Hematopoietic multipotent progenitor cell treated with erythropoietin and hydrocortisone succinate and interleukin-3 and kit ligand, for 6 days (in vitro differentiated cells): Measurements from ENCODE around the gene PRR13.
"Not testable (repeated sequence)": the region's sequence is repeated elsewhere in the genome, so short reads cannot be mapped to it uniquely, and the experiment has no call there.

ENCODE experiments used
- DNase-seq: peaks from one replicate; pipeline ENCODE4 v3.0.0-alpha.2; 2015

Gene PRR13

DNA sequence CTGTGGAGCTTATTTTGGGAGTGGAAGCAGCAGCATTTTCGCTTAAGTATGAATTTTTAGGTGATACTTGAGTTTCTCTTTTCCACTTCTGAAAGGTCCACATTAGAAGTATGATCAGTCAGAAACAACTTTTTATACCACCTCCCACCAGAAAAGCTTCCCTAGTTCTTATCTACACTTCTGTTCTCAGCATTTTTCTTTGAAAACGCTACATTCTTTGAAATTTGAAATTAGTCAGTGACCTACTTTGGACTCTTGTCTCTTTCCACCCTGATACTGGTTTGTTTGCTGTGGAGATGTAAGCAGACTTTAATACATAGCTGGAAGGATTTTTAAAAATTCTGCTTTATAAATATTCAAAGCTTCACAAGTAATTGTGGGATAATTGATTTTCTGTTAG lies 32.5 kb downstream of the PRR13 start:
- no peak for DNase-seq

DNA sequence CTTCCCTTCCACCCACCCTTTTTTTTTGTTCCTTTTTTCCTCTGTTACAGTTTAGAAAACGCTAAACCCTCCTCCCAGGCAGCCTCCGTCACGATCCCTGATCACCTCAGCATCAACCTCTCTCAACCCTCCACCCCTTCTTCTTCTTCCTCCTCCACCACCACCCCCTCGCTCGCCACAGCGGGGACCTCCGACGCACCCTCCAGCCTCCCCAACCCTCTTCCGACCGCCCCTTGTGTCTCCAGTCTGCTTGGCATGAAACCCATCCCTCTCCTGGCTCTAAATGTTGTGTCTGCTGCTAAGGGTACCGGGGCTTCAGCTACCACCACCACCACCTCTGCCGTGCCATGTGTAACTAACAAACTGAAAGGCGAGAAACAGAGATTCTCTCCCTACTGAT lies 33.3 kb downstream of the PRR13 start:
- no peak for DNase-seq

DNA sequence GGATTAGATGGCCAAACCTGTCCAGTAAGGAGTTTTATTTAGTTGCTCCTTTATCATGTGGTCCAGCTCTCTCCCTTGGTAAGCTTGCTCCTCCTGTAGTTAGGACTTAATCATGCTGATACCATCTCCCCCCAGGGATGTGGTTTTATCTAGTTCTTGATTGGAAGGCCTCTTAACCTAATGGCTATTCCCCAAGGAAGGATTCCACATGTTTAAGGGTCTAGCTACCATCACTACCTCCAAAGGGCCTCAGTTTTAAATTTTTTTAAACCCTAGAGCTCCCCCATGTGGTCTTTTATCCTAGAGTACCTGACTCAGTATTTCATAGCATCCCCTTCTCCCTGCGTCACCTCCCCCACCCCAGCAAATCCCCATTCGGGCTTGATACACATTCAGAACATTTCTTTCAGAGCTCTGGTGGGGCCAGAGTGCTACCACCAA lies 35.3 kb downstream of the PRR13 start:
- DNase-seq, result peak; percentile 50

DNA sequence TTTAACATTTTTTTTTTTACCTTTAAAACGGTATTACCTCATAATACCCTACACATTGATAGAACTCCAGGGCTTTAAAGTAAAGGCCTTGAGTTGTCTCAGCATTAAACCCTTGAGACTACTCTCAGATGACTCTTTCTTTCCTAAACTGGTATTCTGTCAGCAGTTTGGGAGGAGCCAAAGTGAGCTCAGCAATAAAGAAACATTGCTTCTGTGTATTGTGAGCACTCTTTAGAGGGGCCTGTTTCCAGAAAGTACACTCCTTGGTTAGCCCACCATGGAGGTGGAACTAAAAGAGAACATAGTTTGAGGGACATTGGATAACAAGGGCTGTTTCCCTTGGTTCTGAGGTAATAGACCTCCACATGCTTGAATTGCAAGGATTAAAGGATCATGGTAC lies 37.3 kb downstream of the PRR13 start:
- DNase-seq, result no peak

DNA sequence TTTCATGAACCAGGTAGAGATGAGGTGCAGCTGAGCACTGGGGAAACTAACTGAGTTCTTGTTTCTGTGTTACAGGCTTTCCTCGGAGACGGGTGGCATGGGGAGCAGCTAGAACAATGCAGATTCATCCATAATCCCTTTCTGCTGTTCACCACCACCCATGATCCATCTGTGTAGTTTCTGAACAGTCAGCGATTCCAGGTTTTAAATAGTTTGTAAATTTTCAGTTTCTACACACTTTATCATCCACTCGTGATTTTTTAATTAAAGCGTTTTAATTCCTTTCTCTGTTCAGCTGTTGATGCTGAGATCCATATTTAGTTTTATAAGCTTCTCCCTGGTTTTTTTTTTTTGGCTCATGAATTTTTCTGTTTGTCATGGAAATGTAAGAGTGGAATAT lies 37.8 kb downstream of the PRR13 start:
- no peak for DNase-seq

DNA sequence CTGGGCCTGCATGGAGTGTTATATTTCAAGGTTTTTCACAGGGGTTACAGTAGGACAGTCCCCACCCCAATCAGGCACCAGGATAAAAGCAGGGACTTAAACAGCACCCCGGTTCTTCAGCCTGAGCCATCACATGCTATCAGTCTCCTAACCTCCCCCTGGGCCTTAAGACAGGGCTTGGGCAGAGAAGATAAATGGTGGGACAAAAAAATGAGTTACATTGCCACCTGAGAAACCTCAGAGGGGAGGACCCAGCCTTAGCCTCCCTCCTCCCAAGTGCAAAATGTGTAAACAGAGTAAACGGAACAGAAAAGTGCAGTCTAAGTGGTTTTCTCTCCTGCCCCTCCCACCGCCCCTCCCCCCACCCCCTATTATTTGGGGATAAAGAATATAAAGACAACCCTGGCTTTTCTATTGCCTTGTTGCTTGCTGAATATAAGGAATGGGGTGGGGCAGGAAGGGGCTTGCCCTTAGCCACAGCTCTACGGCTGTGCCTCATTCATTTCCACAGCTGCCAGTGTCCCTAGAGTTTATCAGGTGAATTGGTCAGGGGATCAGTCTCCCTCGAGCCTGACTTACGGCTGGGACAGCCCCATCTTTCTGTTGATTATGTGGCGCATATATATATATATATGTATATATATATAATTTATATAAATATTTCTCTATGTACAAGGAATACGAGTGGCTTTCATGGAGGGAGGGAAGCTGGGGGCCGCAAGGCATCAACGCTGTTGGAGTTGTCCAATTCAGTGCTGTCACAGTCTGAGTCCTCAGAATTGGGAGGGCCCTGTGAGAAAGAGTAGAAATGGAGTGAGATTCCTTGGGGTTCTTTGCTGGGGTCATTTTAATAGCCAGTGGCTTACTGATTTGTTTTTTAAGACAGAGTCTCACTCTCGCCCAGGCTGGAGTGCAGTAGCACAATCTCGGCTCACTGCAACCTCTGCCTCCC lies 39.2 kb downstream of the PRR13 start:
- no peak for DNase-seq

DNA sequence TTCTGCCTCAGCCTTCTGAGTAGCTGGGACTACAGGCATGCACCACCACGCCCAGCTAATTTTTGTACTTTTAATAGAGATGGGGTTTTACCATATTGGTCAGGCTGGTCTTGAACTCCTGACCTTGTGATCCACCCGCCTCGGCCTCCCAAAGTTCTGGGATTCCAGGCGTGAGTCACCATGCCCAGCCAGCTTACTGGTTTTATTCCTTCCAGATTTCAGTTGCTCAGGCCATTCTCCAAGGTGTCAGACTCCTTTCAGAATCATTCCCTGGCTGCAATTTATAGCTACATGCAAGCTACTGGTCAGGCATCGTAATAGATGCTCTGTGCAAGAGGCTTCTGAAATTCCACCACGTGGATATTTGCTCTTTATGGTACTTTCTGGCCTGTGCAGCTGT lies 39.9 kb downstream of the PRR13 start:
- DNase-seq, result not testable (repeated sequence)

DNA sequence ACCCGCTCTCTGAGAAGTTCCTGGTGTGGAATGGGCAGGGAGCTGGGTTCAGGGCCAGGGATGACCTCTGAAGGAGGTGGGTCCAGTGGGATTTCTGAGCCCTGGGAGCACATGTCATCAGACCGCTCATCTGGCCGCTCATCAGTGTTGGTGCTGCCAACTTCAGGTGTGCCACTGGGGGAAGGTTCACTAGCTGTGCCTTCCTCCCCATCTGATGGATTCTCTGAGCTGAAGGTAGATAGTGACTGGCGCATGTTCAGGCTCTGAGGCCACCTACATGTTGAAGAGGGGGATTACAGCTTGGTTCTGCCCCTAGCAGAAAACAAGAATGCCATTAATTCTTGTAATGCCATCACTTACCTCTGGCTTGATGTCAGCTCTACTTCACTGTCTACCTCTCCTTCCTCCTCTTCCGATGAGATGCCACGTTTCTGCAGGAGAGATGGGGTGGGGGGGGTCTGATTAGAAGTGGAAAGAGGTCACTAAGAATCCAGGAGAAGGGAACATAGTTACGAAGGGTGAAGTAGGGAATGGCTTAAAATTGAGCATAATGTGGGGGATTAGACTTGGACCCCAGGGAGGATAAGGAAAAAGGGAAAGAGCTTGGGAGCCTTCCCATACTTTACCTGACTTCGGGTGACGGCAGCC lies 40.5 kb downstream of the PRR13 start:
- peak; percentile 63 for DNase-seq

DNA sequence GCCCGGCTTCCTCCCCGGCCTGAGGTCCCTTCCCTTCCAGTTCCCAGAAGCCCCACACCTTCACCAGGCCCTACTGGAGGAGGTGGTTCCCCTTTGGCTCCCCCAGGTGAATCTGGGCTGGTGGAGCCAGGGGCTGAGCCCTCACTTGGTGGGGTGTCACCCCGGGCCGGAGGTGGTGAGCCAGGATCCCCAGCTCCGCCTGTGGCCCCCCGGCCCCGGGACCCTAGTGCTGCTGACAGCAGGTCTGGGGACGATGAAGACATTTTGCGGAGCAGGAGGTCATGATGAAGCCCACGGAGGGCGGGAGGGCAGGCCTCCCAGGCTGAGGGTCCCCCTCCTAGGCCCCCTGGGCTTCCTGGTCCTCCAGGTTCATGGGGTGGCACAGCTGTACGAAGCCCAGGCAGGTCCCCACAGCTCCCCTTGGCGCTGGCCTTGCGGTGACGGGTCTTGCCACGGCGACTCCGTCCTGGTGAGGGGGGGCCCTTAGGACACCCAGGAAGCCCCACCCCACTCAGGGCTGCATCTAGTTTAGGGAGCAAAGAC lies 41.2 kb downstream of the PRR13 start:
- DNase-seq, result no peak

DNA sequence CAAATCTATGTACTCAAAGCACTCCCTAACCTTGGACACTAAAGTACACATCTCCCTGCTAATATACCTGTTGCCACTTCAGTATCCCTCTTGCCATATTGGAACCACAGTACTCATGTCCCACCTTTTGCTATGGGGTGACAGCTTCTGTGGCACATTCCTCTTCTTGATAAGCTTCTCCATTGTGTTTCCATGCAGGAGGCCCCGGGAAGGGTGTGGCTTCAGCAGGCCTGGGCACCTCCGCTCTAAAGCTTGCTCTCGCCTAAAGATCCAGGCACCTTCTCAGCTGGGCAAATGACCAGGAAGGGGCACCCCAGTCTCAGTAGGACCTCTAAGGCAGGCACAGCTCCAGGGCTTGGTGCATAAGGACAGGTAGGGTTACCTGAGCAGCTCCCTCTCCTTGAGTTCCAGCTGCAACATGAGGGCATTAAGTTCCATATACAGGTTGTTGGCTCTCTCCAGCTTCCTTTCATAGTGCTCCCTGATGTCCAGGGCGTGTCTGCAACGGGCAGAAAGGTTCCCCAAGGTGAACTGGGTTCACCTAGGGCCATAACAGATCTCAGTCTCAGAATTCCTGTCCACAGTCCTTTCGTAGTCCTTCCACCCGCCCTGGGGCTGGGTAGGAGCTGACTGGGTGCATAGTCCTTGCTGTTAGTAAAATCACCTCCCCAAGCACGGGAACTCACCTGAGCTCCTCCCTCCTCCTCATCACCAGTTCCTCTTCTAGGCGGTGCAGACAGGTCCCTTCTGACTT lies 41.9 kb downstream of the PRR13 start:
- DNase-seq, result no peak

DNA sequence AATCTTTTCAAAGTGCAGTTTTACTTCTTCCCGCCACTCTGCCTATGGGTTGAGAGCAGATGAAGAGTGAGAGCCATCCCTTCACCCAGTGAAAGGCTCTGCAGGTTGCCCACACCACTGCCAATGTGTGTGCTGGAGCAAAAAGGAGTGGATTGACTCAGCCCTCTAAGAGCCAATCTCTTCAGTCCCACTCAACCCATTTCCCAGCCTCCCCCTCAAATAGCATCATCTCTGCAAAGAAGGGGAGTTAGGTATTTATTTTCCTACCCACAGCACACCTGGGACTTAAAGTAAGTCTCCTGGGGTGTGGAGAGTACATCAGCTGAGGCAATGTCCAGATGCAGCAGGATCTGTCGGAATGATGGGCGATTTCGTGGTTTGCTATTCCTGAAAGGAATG lies 42.4 kb downstream of the PRR13 start:
- DNase-seq, result no peak

DNA sequence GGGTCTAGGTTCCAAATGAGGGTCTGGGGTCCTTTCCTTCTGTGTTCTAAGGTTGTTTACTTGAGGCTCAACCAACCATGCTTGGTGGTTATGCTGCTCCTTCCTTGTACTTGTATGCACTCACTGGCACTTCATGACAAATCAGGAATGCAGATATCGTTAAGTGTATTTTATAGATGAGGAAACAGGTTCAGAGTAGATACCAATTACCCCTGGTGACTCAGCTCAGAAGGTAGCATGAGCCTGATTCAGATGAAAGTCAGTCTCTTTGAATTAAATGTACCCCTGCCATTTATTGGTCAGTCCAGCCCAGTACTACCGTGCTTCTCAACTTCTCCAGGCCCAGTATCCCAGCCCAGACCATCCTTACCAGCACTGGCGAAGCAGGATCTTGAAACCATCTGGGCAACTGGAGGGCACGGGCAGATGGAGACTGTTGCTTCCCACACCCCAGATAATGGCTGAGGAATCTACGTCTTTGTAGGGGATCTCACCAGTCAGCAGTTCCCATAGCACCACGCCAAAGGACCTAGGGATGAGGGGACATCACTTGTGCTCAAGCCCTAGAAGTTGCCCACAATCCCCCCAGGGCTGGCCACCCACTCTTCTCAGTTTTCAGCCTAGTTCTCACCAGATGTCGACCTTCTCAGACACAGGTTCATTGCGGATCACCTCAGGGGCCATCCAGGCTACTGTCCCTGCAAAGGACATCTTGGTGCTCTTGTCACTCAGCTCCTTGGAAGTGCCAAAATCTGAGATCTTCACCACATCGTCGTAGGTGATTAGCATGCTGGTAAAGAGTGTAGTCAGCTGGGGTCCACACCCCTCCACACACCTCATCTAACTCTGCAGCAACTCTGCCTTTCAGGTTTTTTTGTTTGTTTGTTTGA lies 43.4 kb downstream of the PRR13 start:
- no peak for DNase-seq

DNA sequence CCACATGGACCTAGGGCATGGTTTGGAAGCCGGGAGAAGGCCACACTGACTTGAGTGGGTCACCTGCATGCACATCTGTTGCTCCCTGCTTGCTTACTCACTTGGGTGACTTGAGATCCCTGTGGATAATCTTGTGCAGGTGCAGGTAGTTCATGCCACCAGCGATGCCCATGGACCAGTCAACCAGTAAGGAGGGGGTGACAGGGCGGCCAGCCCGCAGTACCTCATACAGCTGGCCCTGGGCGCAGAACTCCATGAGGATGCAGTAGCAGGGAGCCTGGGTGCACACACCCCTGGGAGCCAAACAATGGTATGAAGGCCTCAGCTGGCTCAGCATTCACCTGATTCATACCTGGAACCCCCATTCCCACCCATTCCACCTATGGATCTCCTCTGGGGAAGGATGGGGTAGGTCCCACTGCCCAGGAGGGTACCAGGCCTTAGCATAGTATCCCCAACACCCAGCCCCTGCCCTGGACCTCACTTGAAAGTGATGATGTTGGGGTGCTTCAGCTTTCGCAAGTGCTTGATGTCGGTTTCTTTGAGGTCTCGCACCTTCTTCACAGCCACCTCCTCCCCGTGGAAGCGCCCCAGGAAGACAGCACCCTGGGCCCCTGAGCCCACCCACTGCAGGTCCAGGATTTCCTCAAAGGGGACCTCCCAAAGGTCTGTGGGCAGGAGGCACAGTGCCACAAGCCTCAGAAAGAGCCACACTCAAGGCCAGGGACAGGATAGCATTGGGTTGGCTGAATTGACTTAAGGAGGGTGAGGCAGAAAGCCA lies 44.6 kb downstream of the PRR13 start:
- no peak for DNase-seq

DNA sequence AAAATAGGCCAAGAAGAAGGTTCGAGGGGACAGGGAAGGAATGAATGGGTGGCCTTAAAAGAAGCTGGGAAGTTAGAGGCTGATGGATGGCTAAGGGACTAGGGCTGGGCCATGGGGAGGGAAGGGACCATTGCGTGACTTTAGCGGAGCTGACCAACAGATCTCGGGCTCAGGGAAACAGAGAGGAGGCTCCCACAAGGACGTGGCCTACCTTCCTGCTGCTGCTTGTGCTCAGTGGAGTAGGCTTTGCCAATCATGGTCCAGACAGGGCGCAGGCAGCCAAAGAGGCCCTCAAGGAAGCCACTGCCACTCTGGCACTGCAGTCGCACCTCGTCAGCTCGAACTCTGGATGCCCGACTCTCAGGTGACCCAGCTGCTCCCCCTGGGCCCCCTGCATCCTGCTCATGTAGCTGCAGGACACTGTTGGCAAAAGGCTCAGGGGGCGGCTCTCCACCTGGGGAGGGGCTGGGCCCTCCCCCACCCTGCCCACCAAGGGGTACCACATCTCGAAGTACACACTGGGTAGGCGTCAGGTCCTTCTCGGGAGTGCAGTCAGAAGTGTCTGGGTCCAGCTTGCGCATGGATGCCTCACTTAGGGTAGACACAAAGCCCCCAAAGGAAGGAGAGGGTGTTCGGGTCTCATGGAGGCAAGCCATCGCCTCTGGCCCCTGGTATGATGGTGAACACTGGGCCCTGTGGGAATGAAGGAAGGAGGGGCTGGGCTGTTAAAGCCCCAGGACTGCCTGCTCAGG lies 45.4 kb downstream of the PRR13 start:
- no peak for DNase-seq

DNA sequence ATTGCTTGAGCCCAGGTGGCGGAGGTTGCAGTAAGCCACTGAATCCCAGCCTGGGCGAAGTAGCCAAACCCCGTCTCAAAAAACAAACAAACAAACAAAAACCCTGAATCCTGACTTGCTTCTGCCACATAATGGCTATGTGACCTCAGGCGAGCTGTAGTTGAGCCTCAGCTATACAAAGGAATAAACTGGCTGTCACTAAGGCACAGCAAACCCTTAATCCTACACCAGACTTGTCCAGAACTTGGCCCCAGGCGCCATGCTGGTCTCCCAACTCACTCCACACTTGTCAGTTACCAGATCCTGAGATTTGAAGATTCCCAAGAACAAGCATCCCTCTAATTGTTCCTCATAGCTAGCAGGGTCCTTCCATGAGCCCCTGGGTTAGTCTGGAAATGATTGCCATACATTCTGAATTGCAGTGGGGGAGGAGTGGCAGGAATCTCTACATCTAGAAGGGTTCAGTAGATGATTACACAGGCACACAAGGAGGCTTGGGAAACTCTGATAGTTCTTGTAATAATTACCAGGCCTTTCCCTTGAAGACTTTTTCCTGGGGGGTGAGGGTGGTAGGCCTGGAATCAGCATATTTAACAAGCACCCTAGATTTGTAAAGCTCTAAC lies 47.8 kb downstream of the PRR13 start:
- no peak for DNase-seq

DNA sequence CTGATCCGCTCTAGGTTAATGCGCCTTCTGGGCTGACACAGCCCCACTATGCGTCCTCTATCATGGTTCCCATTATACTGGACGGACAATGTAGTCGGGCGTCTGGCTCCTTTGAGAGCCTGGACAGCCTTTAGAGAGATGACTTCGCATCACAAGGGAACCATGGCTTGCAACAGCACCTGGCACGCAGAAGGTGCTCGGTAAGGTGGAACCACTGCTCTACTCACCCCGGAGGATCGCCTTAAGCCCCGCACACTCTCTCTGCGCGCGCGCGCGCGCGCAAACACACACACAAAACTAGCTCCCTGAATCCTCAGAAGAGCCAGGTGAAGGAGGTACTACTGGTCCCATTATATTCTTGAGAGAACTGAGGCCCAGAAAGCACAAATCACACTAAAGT lies 50.7 kb downstream of the PRR13 start:
- no peak for DNase-seq

DNA sequence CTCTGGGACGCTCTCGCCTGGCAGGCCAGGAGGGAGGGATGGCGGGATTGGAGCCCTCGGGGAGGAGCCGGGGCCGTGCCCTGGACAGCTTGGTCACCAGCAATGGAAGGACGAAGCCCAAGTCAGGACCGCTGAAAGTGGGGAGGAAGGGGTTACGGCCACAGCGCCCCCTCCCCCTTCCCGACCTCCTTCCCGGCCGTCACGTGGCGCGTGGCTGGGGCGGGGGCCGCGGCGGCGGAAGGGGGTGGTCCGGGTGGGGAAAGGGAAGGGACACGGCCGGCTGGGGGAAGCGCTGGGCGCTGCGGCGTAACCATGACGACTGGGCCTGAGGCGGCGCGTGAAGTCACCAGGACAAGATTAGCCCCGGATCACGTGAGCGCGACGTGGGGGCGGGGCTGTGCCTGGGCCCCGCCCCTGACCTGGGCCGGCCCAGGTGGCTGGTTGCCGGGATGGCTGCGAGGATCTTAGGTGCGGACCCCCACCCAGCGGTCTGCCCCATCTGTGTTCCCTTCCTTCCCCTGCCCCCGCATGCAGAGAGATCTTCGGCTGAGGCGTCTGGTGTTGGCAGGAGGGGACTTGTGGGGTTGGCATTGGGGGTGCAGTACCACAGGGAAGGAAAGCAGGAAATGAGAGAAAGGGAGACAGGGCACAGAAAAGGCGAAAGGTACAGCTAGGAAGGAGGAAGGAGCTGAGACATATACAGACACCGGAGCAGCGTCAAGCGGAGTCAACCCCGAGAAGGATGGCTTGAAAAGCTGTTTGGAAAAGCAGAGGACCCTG lies 51.5 kb downstream of the PRR13 start:
- DNase-seq, result peak; percentile 94

DNA sequence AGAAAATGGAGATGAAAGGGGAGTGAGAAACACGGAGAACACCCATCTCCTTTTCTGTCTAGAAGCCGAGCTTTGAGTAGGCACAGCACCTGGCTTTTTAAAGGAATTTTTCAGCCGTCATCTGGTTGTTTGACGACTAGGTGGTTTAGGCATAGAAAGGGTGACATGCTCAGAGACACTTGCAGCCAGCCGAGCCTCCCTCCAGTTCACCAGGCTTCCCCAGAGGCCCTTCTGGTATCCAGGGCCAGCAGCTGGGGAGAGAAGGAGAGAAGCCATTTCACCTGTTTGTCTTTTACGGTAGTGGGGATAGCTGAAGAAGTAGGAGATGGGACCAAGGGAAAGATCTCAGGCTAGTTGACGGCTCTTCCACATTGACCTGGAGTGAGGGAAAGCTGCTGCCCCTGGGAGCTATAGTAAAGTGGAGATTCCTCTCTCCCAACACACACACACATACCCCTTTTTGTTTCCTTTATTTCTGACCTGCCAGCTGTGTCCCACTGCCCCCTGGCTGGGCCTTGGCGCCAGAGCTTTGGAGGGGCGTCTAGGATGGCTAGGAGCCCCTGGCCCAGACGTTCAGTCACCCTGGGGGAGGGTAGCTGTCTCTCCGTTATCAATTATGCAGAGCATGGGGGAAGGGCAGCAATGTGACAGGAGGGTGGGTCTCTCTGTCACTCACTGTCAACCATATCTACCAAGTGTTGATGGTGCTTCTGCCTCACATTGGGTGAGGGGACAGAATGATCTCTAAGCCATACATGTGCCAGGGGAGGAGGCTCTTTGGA lies 52.3 kb downstream of the PRR13 start:
- DNase-seq, result no peak
